Head of caudate nucleus (tissue), 42 donors: ENCODE data around the gene TNPO3.
"Not testable (repeated sequence)": the region's sequence is repeated elsewhere in the genome, so short reads cannot be mapped to it uniquely, and the experiment has no call there.

Experiments used
- DNase-seq, 42 donors: peaks; one replicate each; pipeline versions ENCODE4 v3.0.0 to v3.0.0-alpha.2; 2020 to 2021; ENCODE audit warnings: mixed read lengths in 7 of 42
- intact Hi-C: fragments of 100-400 bp; cut with DNase I; formaldehyde crosslinking; loops from one replicate; pipeline ENCODE4 v1.15.0; 2022

Gene TNPO3

DNA sequence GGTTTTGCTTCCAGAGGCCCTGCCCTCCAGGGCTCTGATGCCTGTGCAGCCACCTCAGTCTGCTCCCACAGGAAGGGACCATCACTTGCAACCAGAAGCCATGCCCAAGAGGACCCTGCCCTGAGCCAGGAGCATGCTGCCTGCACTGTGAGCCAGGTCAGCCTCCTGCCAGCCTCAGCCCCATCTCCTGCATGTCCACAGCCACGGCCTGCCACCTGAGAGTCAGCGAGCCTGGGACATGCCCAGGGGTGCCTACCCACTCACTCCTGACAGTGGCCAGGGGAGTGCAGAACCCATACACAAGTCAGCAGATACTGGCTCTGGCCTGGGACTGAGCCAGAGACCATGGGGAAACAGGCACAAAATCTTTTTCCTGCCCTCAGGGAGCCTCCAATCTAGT is 137.8 kb downstream of the TNPO3 start:
- intact Hi-C loops, result no loop called here
- no peak for DNase-seq

DNA sequence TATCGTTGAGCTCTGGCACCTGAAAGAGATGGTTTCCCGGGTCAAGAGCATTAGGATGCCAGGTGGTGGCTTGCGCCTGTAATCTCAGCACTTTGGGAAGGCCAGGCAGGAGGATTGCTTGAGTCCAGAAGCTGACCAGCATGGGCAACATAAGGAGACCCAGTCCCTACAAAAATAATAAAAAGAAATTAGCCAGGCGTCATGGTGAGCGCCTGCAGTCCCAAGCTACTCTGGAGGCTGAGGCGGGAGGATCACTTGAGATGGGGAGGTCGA is 138.3 kb downstream of the TNPO3 start:
- intact Hi-C loops, result no loop called here
- DNase-seq, result no peak

DNA sequence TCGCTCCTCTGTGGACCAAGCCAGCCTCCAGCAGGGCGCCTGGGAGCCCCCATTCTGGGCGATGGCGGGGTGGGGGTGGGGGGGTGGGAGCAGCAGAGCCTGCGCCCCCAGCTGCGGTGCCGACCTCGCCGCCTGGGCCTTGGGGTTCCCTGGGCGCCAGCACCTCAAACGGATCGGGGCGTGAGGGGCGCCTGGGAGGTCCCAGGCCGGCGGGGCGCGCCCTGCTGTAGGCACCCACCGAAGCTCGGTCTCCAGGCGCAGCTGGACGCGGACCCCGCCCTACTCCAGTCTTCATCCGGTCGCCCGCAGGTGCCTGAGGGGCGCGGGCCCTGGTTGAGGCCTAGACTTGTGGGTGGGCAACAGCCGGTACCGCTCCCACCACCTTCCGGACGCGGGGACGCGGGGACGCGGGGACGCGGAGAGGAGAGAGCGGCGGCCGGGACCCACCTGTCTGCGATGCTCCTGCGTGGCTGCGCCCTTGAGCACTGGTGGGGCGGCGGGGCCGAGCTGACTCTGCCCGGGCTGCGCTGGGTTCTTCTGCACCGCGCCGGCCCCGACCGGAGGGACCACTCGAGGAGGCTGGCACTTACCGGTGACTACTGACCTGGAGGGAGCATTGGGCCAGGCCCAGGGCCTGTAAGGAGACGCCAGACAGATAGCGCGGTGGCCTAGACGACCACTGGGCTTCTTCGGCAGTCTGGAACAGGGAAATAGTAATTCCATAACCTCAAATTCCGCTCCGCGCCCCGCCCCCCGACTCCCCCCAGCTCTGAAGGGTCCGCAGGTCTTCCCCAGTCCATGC is 138.9 kb downstream of the TNPO3 start:
- intact Hi-C loops, result no loop called here
- DNase-seq, result no peak

- DNase-seq, result no peak
- intact Hi-C loops, result no loop called here
Measured at GRCh38 chr7:128915271-128915819, 139.6 kb downstream of the TNPO3 start.

GRCh38 chr7:128914566-128915151 is 140.3 kb downstream of the TNPO3 start:
- DNase-seq, result peak in 1 of 42 donors; percentile 5
- intact Hi-C loops, result no loop called here

GRCh38 chr7:128913870-128914565 is 140.9 kb downstream of the TNPO3 start:
- intact Hi-C loops, result no loop called here
- peak in 1 of 42 donors; percentile 2 for DNase-seq

DNA sequence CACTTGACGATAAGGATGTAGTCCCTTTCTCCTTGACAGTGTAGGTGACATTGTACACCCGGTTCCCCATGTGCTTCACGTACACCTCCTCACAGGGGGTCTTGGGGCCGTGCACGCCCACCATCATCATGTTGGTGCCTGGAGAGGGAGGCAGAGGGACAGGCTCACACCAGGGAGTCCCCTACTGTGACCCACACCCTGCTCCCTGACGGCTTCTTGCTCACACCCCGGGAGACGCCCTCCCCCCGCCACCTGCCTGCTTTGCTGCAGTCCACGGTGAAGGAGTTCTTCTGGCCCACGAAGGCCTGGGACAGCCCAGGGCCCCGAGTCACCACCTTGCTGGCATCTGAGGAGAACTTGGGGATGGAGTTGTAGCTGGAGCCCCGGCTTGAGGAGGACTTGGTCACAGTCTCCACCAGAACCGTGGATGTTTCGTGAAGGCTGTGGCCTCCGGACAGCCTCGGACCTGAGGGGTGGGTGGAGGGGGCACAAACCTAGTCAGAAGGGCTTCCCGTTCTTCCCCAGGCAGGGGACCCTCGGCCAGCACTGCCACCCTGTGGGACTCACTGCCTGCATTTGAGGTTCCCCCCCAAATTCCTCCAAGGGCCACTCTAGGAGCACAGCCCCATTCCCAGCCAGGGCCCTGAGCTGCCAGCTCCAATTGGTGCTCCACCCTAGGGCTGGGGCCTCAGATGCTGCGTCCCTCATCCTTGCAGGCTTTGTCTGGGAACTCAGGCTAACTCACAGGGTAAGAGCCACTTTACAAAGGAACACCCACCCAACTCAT is 142.0 kb downstream of the TNPO3 start:
- intact Hi-C loops, result not testable (repeated sequence)
- peak in 1 of 42 donors; percentile 2 for DNase-seq

- DNase-seq, result no peak
- intact Hi-C loops, result no loop called here
Measured at GRCh38 chr7:128912281-128912680, 142.6 kb downstream of the TNPO3 start.

DNA sequence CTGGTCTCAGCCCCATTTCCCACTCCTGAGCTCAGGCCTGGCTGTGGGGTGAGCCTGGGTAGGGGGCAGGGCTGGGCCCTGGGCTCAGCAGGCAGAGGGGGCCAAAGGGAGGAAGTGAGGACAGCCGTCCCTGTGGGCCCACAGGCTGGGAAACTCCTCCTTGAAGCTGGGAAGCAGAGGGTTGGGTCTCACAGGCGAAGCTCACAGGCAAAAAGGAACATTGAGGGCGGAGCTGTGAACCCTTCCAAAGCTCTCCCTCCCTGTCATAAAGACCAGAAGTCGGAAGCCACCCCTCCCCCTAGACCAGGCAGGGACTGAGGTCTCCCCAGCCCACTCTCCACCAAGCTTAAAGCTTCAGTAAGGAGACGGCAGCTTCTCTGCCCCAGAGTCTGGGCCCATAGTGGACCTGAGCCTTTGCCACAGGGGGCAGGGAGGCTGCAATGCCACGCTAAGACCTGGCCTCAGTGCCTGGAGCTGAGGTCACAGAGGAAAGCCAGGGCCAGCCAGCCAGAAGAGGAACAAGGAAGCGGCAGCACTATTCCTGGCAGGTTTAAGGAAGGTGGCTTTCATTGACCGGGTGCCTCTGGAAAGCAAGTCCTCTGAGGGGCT is 143.4 kb downstream of the TNPO3 start:
- intact Hi-C loops, result no loop called here
- peak in 1 of 42 donors; percentile 2 for DNase-seq

- intact Hi-C loops, result no loop called here
- no peak for DNase-seq
Measured at GRCh38 chr7:128910569-128910945, 144.4 kb downstream of the TNPO3 start, which contains the start of gene KCP. Gene KCP, minus strand, starts transcription at chr7:128910709. Its CDS starts 33 bp downstream, at chr7:128910676.

- intact Hi-C loops, result loop anchor here (10.0 kb wide), 1 partner anchor 185 kb away; no protein-coding TSS in a partner anchor
Measured at GRCh38 chr7:128909625-128910568, 145.0 kb downstream of the TNPO3 start.

GRCh38 chr7:128908750-128909624 is 145.9 kb downstream of the TNPO3 start:
- DNase-seq, result peak in 1 of 42 donors; percentile 4
- intact Hi-C loops, result loop anchor here (10.0 kb wide), 1 partner anchor 186 kb away; no protein-coding TSS in a partner anchor

More at GRCh38 chr7:128909625-128910568, 145.0 kb downstream of the TNPO3 start:
- no peak for DNase-seq

DNA sequence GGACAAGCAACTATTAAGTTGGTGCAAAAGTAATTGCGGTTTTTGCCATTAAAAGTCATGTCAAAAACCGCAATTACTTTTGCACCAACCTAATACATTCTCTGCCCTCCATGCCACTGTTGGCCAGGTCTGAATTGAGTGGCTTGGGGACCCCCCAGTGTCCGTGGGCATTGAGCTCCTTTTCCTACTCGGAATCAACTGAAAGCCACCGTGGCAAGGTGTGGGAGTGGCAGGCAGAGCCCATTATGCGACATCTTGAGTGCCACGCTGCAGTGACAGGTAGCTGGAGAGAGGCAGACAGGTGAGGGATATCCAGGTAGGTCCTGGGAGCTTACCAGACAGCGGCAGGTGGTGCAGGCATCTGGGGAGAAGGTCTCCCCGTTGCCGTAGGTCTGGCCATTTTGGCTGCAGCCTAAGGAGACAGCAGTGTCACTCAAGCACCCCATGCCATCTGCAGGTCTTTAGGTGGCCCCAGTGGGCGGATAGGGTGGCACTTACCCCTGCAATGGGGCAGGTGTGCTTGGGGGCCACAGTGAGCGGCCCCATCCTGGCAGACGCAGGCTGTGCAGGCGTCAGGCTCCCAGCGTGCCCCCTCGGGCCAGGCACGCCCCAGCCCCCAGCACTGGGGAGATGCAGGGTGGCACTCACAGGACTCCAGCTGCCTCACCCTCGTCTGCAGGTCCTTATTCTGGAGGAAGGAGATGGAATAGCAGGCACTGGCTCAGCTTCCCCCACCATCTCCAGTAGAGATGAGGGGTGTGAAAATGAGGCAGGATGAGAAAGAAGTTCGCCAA is 147.9 kb downstream of the TNPO3 start:
- DNase-seq, result peak in 1 of 42 donors; percentile 3
- intact Hi-C loops, result loop anchor here (10.0 kb wide), 1 partner anchor 188 kb away; no protein-coding TSS in a partner anchor

DNA sequence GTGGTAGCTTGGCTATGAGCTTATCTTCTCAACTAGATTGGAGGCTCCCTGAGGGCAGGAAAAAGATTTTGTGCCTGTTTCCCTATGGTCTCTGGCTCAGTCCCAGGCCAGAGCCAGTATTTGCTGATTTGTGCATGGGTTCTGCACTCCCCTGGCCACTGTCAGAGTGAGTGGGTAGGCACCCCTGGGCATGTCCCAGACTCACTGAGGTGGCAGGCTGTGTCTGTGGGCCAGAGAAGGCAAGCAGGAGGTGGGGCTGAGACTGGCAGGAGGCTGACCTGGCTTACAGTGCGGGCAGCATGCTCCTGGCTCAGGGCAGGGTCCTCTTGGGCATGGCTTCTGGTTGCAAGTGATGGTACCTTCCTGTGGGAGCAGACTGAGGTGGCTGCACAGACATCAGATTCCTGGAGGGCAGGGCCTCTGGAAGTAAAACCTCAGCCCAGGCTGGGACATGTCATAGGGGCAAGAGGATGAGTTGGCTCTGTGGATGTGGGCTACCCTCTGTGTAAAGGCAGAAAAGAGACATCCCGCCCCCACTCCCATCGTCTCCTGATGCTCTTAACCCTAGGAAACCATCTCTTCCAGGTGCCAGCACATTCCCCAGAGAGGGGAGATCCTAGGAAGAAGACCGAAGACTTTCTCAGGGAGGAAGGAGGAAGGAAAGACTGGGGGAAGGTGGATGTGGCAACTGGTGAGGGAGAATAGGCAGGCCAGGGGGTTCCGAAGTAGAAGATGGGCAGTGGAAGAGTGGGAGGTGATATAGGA is 148.7 kb downstream of the TNPO3 start:
- DNase-seq, result peak in 1 of 42 donors; percentile 1
- intact Hi-C loops, result loop anchor here (10.0 kb wide), 1 partner anchor 189 kb away; no protein-coding TSS in a partner anchor
